Ishikawa (cell line): ENCODE results near the gene UTS2R.

Source experiments
- CEBPB ChIP-seq: IDR thresholded peaks from 2 replicates; pipeline ENCODE4 v1.6.1; 2012
- EP300 ChIP-seq: IDR thresholded peaks from 2 replicates; pipeline ENCODE4 v1.6.1; 2012; ENCODE audit warnings: borderline replicate concordance
- FOXM1 ChIP-seq: IDR thresholded peaks from 2 replicates; pipeline ENCODE4 v1.6.1; 2012; ENCODE audit warnings: low read depth, borderline replicate concordance
- MAX ChIP-seq: IDR thresholded peaks from 2 replicates; pipeline ENCODE4 v1.6.1; 2012
- NFIC ChIP-seq: IDR thresholded peaks from 2 replicates; pipeline ENCODE4 v1.6.1; 2012
- RAD21 ChIP-seq: IDR thresholded peaks from 2 replicates; pipeline ENCODE4 v1.6.1; 2012; ENCODE audit warnings: low read depth
- REST ChIP-seq: IDR thresholded peaks from 2 replicates; pipeline ENCODE4 v1.6.1; 2012; ENCODE audit warnings: low read depth, mild to moderate bottlenecking
- YY1 ChIP-seq: IDR thresholded peaks from 2 replicates; pipeline ENCODE4 v1.6.1; 2012; ENCODE audit warnings: low read depth
- ZBTB7A ChIP-seq: IDR thresholded peaks from 2 replicates; pipeline ENCODE4 v1.6.1; 2012; ENCODE audit warnings: low read depth

GRCh38 chr17:82386881-82387704, 15.5 kb downstream of the UTS2R start:
- TF ChIP-seq CEBPB (no peak), YY1 (no peak), MAX (no peak), RAD21 (no peak), REST (no peak), FOXM1 (no peak), EP300 (no peak), ZBTB7A (no peak), NFIC (no peak)
